Stimulated activated naive CD8-positive, alpha-beta T cell treated with anti-CD3 and anti-CD28 coated beads, Interleukin-15, amount 100 ng/mL, for 72 hours (primary cell): ENCODE measurements around the gene TLN1.

Experiments used
- ATAC-seq: fragments of 150-1000 bp; cut with Tn5 transposase; 2 replicates; pipeline ENCODE4 v1.10.0; 2021; ENCODE audit warnings: mild to moderate bottlenecking, moderate library complexity
- DNase-seq, 2 donors: peaks; one replicate each; pipeline ENCODE4 v3.0.0; 2021 to 2022
- H3K27ac Mint-ChIP-seq, 2 donors: one replicate each; pipeline ENCODE4 v1.8.0; 2022; ENCODE audit warnings: mild to moderate bottlenecking in 2 of 2, mixed read lengths in 2 of 2, moderate library complexity in 2 of 2
- H3K27me3 Mint-ChIP-seq: one replicate; pipeline ENCODE4 v1.8.0; 2022; ENCODE audit warnings: mixed read lengths
- H3K4me1 Mint-ChIP-seq: one replicate; pipeline ENCODE4 v1.8.0; 2022; ENCODE audit warnings: mild to moderate bottlenecking, mixed read lengths
- H3K4me3 Mint-ChIP-seq, 2 donors: one replicate each; pipeline ENCODE4 v1.8.0; 2022; ENCODE audit warnings: mild to moderate bottlenecking in 2 of 2, mixed read lengths in 2 of 2, moderate library complexity in 1 of 2
- H3K9me3 Mint-ChIP-seq, 2 donors: one replicate each; pipeline ENCODE4 v1.8.0; 2022; ENCODE audit warnings: mixed read lengths in 2 of 2

The TLN1 gene

DNA sequence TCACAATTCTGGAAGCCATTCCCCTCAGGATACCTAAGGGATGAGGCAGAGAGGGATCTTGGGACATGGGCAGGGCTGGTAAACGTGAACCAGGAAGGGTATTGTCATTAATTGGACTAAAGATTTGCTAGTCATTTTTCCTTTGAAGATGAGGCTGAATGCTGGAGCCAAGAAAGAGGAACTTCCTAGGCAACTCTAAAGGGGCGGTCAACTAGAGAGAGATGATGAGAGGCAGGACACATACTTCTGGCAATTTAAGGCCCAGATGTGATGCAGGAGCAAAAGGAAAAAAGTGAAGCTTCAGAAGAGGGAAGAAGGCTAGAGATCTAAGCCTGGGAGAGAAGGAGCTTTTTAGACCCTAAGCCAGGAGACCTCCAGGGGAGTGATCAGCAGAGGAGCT is 11.5 kb upstream of the TLN1 start:
- H3K27ac Mint-ChIP-seq, result no peak overlapping the region
- no peak for ATAC-seq

GRCh38 chr9:35741740-35742139 is 9.7 kb upstream of the TLN1 start:
- H3K27me3 Mint-ChIP-seq, result no peaks in the 10 kb centered on the region
- no peak for DNase-seq
- ATAC-seq, result peak; percentile 62
- peaks cover 33% of the 10 kb centered on the region for H3K4me1 Mint-ChIP-seq
- H3K9me3 Mint-ChIP-seq, result no peaks in the 10 kb centered on the region
- H3K4me3 Mint-ChIP-seq, result no peak overlapping the region
- H3K27ac Mint-ChIP-seq, result peak overlapping the region; percentile 15 to 68

More for the DNA sequence above, 11.5 kb upstream of the TLN1 start:
- Mint-ChIP-seq H3K9me3 (no peaks in the 10 kb centered on the region), H3K4me3 (no peak overlapping the region), H3K27me3 (no peaks in the 10 kb centered on the region), H3K4me1 (peaks cover 46% of the 10 kb centered on the region)
- no peak for DNase-seq

DNA sequence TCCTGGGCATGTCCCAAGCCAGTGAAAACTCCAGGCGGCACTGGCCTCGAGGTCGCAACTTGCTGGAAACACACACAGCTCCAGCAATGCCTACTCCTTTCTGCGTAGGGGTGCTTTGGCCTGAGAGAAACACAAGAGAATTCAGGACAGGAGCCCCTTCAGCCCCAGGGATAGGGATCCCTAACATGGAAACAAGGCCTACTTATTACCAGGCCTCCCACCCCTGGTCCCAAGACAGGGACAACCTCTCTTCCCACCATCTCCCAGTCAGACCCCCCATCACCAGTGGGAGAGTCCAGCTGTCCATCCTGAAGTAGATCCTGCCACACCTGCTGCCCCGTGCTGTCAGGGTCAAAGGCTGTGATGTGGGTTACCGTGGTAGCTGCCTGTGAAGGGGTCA is 8.2 kb upstream of the TLN1 start:
- no peak overlapping the region for H3K4me3 Mint-ChIP-seq
- peaks cover 27% of the 10 kb centered on the region for H3K4me1 Mint-ChIP-seq

GRCh38 chr9:35738924-35739323 is 6.9 kb upstream of the TLN1 start:
- peaks cover 28% of the 10 kb centered on the region for H3K4me1 Mint-ChIP-seq
- H3K27ac Mint-ChIP-seq, result peak overlapping the region in 1 of 2 donors; percentile 86
- no peaks in the 10 kb centered on the region for H3K9me3 Mint-ChIP-seq
- H3K4me3 Mint-ChIP-seq, result no peak overlapping the region
- DNase-seq (no peak), ATAC-seq (no peak)
- H3K27me3 Mint-ChIP-seq, result no peaks in the 10 kb centered on the region

More for the DNA sequence above, 8.2 kb upstream of the TLN1 start:
- no peak for DNase-seq
- Mint-ChIP-seq H3K27ac (no peak overlapping the region), H3K27me3 (no peaks in the 10 kb centered on the region), H3K9me3 (no peaks in the 10 kb centered on the region)
- ATAC-seq, result no peak

- Mint-ChIP-seq H3K4me1 (peaks cover 32% of the 10 kb centered on the region), H3K4me3 (no peak overlapping the region), H3K27me3 (no peaks in the 10 kb centered on the region), H3K9me3 (no peaks in the 10 kb centered on the region), H3K27ac (no peak overlapping the region)
- DNase-seq, result no peak
- ATAC-seq, result no peak
These were observed 6.2 kb upstream of the TLN1 start for GRCh38 chr9:35738186-35738585.

DNA sequence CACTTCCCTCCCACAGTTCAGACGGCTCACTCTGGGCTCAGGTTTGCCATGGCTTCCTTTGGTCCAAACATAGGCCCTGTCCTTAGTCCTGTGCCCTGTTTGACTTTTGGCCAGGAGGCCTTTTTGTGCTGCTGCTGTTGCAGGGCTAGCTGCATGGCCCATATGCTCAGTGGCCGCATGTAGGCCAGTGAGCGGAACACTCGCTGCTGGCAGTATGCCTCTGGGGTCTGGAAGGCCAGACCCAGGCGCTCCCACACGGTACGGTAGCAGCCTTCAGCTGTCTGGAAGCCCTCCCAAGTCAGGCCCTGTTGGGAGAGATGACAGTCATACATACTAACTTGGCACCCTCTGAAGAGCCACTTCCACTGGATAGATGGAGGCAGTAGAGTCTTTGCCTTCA is 5.1 kb upstream of the TLN1 start:
- H3K4me3 Mint-ChIP-seq, result no peak overlapping the region
- ATAC-seq, result no peak
- H3K9me3 Mint-ChIP-seq, result no peaks in the 10 kb centered on the region
- DNase-seq, result no peak
- H3K27ac Mint-ChIP-seq, result no peak overlapping the region
- no peaks in the 10 kb centered on the region for H3K27me3 Mint-ChIP-seq
- H3K4me1 Mint-ChIP-seq, result peaks cover 30% of the 10 kb centered on the region

GRCh38 chr9:35736201-35736633 is 4.2 kb upstream of the TLN1 start:
- H3K4me1 Mint-ChIP-seq, result peaks cover 20% of the 10 kb centered on the region
- no peak overlapping the region for H3K27ac Mint-ChIP-seq
- no peaks in the 10 kb centered on the region for H3K9me3 Mint-ChIP-seq
- ATAC-seq (no peak), DNase-seq (peak; percentile 62 to 68)
- H3K27me3 Mint-ChIP-seq, result no peaks in the 10 kb centered on the region
- no peak overlapping the region for H3K4me3 Mint-ChIP-seq

- ATAC-seq (no peak), DNase-seq (no peak)
- Mint-ChIP-seq H3K4me1 (peaks cover 20% of the 10 kb centered on the region), H3K9me3 (no peaks in the 10 kb centered on the region), H3K27me3 (no peaks in the 10 kb centered on the region), H3K27ac (no peak overlapping the region), H3K4me3 (peak overlapping the region; percentile 8 to 33)
These were observed 2.1 kb upstream of the TLN1 start for GRCh38 chr9:35734096-35734495.

GRCh38 chr9:35732800-35733541 is 976 bp upstream of the TLN1 start:
- Mint-ChIP-seq H3K27ac (peak overlapping the region; percentile 87 to 98), H3K4me3 (no peak overlapping the region), H3K9me3 (no peaks in the 10 kb centered on the region), H3K27me3 (no peaks in the 10 kb centered on the region), H3K4me1 (peaks cover 20% of the 10 kb centered on the region)
- ATAC-seq (peak; percentile 11), DNase-seq (peak; percentile 21 to 43)

GRCh38 chr9:35731415-35732184 is 395 bp downstream of the TLN1 start:
- H3K4me3 Mint-ChIP-seq, result no peak overlapping the region
- peaks cover 20% of the 10 kb centered on the region for H3K4me1 Mint-ChIP-seq
- DNase-seq (no peak), ATAC-seq (no peak)
- no peaks in the 10 kb centered on the region for H3K27me3 Mint-ChIP-seq
- peak overlapping the region; percentile 96 to 98 for H3K27ac Mint-ChIP-seq
- no peaks in the 10 kb centered on the region for H3K9me3 Mint-ChIP-seq

GRCh38 chr9:35730486-35730854 is 1.5 kb downstream of the TLN1 start:
- DNase-seq, result no peak
- H3K4me1 Mint-ChIP-seq, result peaks cover 14% of the 10 kb centered on the region
- H3K27ac Mint-ChIP-seq, result no peak overlapping the region
- no peaks in the 10 kb centered on the region for H3K9me3 Mint-ChIP-seq
- no peak for ATAC-seq
- no peaks in the 10 kb centered on the region for H3K27me3 Mint-ChIP-seq
- H3K4me3 Mint-ChIP-seq, result no peak overlapping the region

DNA sequence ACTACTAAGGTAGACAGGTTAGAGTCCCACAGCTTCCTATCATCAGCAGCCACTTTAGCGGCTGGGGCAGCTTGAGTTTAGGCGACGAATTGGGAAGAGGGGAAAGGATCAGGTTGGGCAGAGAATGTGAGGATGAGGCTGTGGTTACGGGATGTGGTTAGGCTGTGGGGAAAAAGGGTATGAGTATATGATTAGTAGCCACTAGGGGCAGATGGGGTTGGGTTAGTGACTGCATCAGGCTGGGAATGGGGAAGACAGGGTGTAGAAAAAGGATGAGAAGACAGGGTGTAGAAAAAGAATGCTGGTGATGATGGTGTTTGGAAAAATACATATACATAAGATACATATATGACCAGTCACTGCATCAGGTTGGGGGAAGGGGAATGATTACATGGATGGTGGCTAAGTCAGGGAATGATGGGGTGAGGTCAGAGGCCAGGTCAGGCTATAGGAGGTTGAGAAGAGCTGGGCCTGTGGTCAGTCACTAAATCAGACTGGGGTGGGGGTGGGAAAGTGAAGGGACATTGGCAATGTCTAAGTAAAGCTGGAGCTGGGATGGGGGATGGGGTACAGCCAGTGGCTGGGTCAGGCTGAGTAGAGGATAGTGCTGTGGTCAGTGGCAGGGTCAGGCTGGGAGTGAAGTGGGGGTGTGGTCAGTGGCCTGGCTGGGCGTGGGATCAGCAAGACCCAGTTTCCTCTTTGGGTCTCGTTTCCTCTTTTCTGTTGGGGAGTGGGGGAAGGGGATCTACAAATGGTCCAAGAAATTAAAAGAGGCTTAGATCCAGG is 2.1 kb downstream of the TLN1 start:
- H3K4me1 Mint-ChIP-seq, result peaks cover 11% of the 10 kb centered on the region
- ATAC-seq, result no peak
- H3K27ac Mint-ChIP-seq, result no peak overlapping the region
- H3K9me3 Mint-ChIP-seq, result no peaks in the 10 kb centered on the region
- no peaks in the 10 kb centered on the region for H3K27me3 Mint-ChIP-seq
- DNase-seq, result no peak
- no peak overlapping the region for H3K4me3 Mint-ChIP-seq

DNA sequence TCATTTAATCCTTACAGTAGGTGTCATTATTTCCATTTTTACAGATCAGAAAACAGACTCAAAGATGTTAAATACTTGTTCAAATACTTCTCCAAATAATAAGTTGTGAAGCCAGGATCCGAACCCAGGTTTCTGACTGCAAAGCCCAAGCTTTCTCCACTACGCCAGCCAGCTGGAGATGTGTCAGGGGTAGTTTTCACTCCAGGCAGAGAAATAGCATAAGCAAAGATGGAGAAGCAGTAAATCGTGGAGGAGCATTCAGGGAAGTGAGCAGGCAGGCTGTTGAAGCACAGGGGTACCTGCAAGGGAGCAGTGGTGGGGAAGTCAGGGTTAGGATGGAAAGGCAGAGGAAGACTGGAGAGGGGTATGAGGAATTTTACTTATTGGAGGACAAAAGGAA is 2.9 kb downstream of the TLN1 start:
- no peak overlapping the region for H3K27ac Mint-ChIP-seq
- peaks cover 8% of the 10 kb centered on the region for H3K4me1 Mint-ChIP-seq
- no peak overlapping the region for H3K4me3 Mint-ChIP-seq
- ATAC-seq (no peak), DNase-seq (no peak)
- H3K9me3 Mint-ChIP-seq, result no peaks in the 10 kb centered on the region
- H3K27me3 Mint-ChIP-seq, result no peaks in the 10 kb centered on the region

- DNase-seq, result peak; percentile 36 to 68
- H3K4me3 Mint-ChIP-seq, result no peak overlapping the region
- H3K4me1 Mint-ChIP-seq, result peaks cover 4% of the 10 kb centered on the region
- H3K27ac Mint-ChIP-seq, result no peak overlapping the region
- H3K9me3 Mint-ChIP-seq, result no peaks in the 10 kb centered on the region
- H3K27me3 Mint-ChIP-seq, result no peaks in the 10 kb centered on the region
- ATAC-seq, result peak; percentile 39
These were observed 3.7 kb downstream of the TLN1 start for GRCh38 chr9:35728041-35728971.

DNA sequence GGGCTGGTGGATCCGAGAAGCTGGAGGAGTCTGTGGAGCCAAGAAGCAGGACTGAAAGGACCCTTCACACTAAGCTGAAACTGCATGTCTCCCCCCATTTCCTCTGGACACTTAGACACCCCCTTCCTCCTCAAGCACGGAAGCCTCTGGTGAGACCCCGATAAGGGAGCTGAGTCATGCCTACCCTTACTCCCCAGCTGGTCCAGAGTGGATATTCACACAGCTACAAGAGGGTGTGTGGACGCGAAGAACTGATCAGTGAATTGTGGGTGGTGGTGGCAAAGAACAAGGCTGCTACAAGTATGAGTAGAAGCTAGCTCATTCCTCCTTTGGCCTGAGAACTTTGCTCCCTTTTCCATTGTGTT is 4.3 kb downstream of the TLN1 start:
- Mint-ChIP-seq H3K9me3 (no peaks in the 10 kb centered on the region), H3K27me3 (no peaks in the 10 kb centered on the region), H3K4me1 (no peaks in the 10 kb centered on the region), H3K4me3 (no peak overlapping the region), H3K27ac (no peak overlapping the region)
- DNase-seq, result no peak
- no peak for ATAC-seq
